Heart left ventricle (tissue), 13 donors: ENCODE measurements around the gene ASIC2.

ENCODE experiments used
- CTCF ChIP-seq, 12 donors: fragments of 200-600 bp; sonication (generic) in 4 of 12; IDR thresholded peaks; one replicate each; pipeline versions ENCODE4 v1.5.0 to v1.8.0; 2018 to 2022; ENCODE audit warnings: antibody characterized with exemption in 12 of 12, mild to moderate bottlenecking in 5 of 12
- POLR2A ChIP-seq, 2 donors: fragments of 450-650 bp; IDR thresholded peaks; one replicate each; pipeline ENCODE4 v1.6.1; 2017; ENCODE audit warnings: antibody characterized with exemption in 2 of 2, mild to moderate bottlenecking in 2 of 2, moderate library complexity in 2 of 2
- donor health status: ischemic (EF 13 %, LVEDD 7.1; RV severe dilation, severe dysfunction).
- donor health status: DM: no; HTN: yes; CAD: no.
- donor health status: DM: no; HTN: no; CAD: no.
- donor health status: ischemic (EF 25% LVEDD 6.9; RV normal size, moderate dysfunction).
- donor health status: ischemic (EF 25% LVEDD 5.7; RV mildly dilated, moderate dysfunction).
- donor health status: ischemic (EF 35%, LVEDD 5.7; RV mildly dilated, moderate dysfunction).
- donor health status: nonischemic (EF 11% LVEDD 7.7; RV severe dilation, severe dysfunction).
- donor health status: DM: yes; HTN: yes; CAD: no.
- donor health status: PGD.
- donor health status: ischemic (EF 29% LVEDD 5.4; RV normal size, mild dysfunction).
- donor health status: nonischemic (EF 23%, LVEDD 6.1; RV moderate dilation, normal function).

GRCh38 chr17:33015716-33016346, 277.3 kb downstream of the ASIC2 start:
- TF ChIP-seq CTCF (IDR thresholded peaks at IDR 0.05), result no peak
- TF ChIP-seq POLR2A (IDR thresholded peaks at IDR 0.05), result no peak
